Subcutaneous abdominal adipose tissue (tissue), 5 donors: ENCODE data around the gene RPS14.
A peak's percentile ranks its signal among the peaks of the same experiment; 100 is the strongest.
"Not testable (repeated sequence)": the region's sequence is repeated elsewhere in the genome, so short reads cannot be mapped to it uniquely, and the experiment has no call there.

ENCODE experiments used
- H3K27ac ChIP-seq: one replicate; pipeline ENCODE4 v1.7.0; 2013; ENCODE audit warnings: low read depth, mild to moderate bottlenecking, inconsistent platforms, low read length, moderate library complexity
- H3K27me3 ChIP-seq, 5 donors: one replicate each; pipeline ENCODE4 v1.7.0; 2013; ENCODE audit warnings: low read length in 5 of 5, inconsistent platforms in 1 of 5; ENCODE audit not compliant: control insufficient read depth in 5 of 5, insufficient read depth in 4 of 5
- H3K36me3 ChIP-seq, 5 donors: one replicate each; pipeline ENCODE4 v1.7.0; 2013; ENCODE audit warnings: low read length in 5 of 5; ENCODE audit not compliant: control insufficient read depth in 5 of 5, insufficient read depth in 5 of 5
- H3K4me1 ChIP-seq, 5 donors: one replicate each; pipeline ENCODE4 v1.7.0; 2013; ENCODE audit warnings: low read length in 5 of 5, mild to moderate bottlenecking in 3 of 5, moderate library complexity in 1 of 5; ENCODE audit not compliant: control insufficient read depth in 5 of 5, insufficient read depth in 5 of 5
- H3K4me3 ChIP-seq, 5 donors: one replicate each; pipeline ENCODE4 v1.7.0; 2013; ENCODE audit warnings: low read length in 5 of 5, low read depth in 1 of 5
- H3K9ac ChIP-seq, 5 donors: one replicate each; pipeline ENCODE4 v1.7.0; 2013; ENCODE audit warnings: low read length in 5 of 5, mild to moderate bottlenecking in 4 of 5, moderate library complexity in 3 of 5
- H3K9me3 ChIP-seq, 5 donors: one replicate each; pipeline ENCODE4 v1.7.0; 2013; ENCODE audit warnings: low read length in 5 of 5; ENCODE audit not compliant: control insufficient read depth in 5 of 5
- donor health status: healthy.
- donor health status: healthy.
- donor health status: healthy.
- donor health status: healthy.
- donor health status: healthy.

The RPS14 gene

DNA sequence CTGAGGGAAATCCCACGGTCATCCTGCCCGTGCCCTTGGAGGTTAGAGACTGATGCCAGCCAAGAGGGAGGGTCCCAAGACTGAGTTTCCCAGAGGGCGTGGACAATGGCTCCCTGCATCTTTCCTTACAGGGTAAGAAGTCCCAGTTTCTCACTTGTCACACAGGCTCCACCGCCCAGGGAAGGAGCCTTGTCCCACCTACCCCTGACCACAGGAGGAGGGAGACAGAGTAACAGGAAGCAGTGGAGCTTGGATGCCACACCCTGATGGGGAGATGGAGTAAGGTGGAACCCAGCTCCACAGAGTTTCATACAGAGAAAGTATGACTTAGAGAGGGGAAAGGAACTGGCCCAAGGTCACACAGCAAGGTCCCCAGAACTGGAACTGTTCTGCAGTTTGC, 27.5 kb downstream of the RPS14 start:
- H3K36me3 ChIP-seq = no peaks in the 10 kb centered on the region
- no peak overlapping the region for H3K27ac ChIP-seq
- no peaks in the 10 kb centered on the region for H3K4me1 ChIP-seq
- H3K9ac ChIP-seq = no peak overlapping the region
- no peak overlapping the region for H3K4me3 ChIP-seq
- H3K27me3 ChIP-seq = no peaks in the 10 kb centered on the region
- H3K9me3 ChIP-seq = no peaks in the 10 kb centered on the region

- no peak overlapping the region for H3K27ac ChIP-seq
- no peaks in the 10 kb centered on the region for H3K27me3 ChIP-seq
- no peak overlapping the region for H3K9ac ChIP-seq
- H3K4me3 ChIP-seq = no peak overlapping the region
- no peaks in the 10 kb centered on the region for H3K36me3 ChIP-seq
- no peaks in the 10 kb centered on the region for H3K9me3 ChIP-seq
- H3K4me1 ChIP-seq = no peaks in the 10 kb centered on the region
Measured at GRCh38 chr5:150419630-150420270, 29.8 kb downstream of the RPS14 start.

GRCh38 chr5:150413902-150414790, 35.4 kb downstream of the RPS14 start:
- H3K9ac ChIP-seq = peak overlapping the region in 1 of 5 donors; percentile 58
- H3K4me3 ChIP-seq, H3K27me3 ChIP-seq, H3K9me3 ChIP-seq, H3K36me3 ChIP-seq: not testable (repeated sequence)
- peaks cover 0 to 40% (median 21%) of the 10 kb centered on the region in 5 donors for H3K4me1 ChIP-seq
- H3K27ac ChIP-seq = peak overlapping the region; percentile 80

GRCh38 chr5:150413176-150413901, 36.2 kb downstream of the RPS14 start:
- no peaks in the 10 kb centered on the region for H3K27me3 ChIP-seq
- H3K4me3 ChIP-seq = peak overlapping the region in 4 of 5 donors; percentile 26 to 93 (median 82)
- peak overlapping the region in 4 of 5 donors; percentile 16 to 88 (median 43) for H3K9ac ChIP-seq
- H3K9me3 ChIP-seq = no peaks in the 10 kb centered on the region
- H3K27ac ChIP-seq = peak overlapping the region; percentile 80
- H3K4me1 ChIP-seq = peaks cover 0 to 48% (median 27%) of the 10 kb centered on the region in 5 donors
- peaks cover 0 to 4% (median 3%) of the 10 kb centered on the region in 5 donors for H3K36me3 ChIP-seq

DNA sequence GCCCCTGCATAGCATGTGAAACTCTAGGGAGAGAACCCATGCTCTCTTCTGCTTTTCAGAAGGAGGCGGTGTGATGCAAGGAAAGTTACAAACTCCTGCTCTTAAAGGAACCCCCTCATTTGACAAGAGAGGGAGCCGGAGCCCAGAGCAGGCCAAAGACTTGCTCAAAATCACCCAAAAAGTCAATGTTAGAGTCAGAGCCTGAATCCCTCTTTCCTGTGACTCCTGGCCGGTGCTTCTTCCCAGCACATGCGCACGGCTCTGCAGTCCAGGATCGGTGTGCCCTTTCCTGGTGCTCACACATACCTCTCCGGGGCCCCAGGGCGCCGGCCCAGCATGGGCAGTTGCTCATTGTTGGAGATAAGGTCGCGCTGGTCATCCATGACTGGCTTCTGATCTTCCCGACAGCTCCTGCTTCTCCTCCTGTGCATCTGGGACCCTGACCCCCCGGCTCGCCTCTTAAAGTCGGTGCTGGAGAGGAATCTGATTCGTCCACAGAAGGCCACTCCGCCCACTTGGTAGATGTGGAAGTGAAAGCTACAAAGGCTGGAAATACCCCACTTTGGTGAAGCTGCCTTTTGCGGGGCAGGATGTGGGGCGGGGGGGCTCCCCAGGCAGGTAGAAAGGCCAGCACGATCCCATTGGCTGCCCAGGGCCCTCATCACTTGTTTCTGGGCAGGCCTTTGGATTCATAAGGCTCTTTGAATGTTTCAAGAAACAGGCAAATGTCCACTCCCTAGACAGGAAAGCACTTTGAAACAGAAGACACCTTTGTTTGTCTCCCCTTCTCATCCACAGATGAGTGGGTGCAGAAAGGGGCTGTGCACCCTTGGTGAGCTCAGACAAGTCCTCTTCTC, 37.0 kb downstream of the RPS14 start, which contains the start of gene CD74:
Gene CD74, minus strand, starts transcription at position 592 of the 857 bp plus-strand sequence. Its CDS starts 161 bp downstream, at position 431.
- Histone ChIP-seq H3K4me3 (peak within 1 kb of the TSS; percentile 75 to 93 (median 81)), H3K4me1 (peaks cover 0 to 55% (median 27%) of the 10 kb centered on the region in 5 donors), H3K9me3 (no peaks in the 10 kb centered on the region), H3K36me3 (peaks cover 0 to 9% (median 6%) of the 10 kb centered on the region in 5 donors), H3K27ac (peak within 1 kb of the TSS; percentile 80), H3K9ac (peak within 1 kb of the TSS; percentile 16 to 88 (median 80)), H3K27me3 (no peaks in the 10 kb centered on the region)

- peak overlapping the region; percentile 9 to 88 (median 80) for H3K9ac ChIP-seq
- H3K36me3 ChIP-seq = peaks cover 0 to 20% (median 13%) of the 10 kb centered on the region in 5 donors
- peak overlapping the region; percentile 75 to 93 (median 81) for H3K4me3 ChIP-seq
- H3K27me3 ChIP-seq = peaks cover 0 to 4% (median 2%) of the 10 kb centered on the region in 5 donors
- H3K27ac ChIP-seq = peak overlapping the region; percentile 80
- peaks cover 0 to 67% (median 33%) of the 10 kb centered on the region in 5 donors for H3K4me1 ChIP-seq
- H3K9me3 ChIP-seq = no peaks in the 10 kb centered on the region
Measured at GRCh38 chr5:150411245-150411979, 38.1 kb downstream of the RPS14 start.

- Histone ChIP-seq H3K27me3 (peaks cover 0 to 4% (median 2%) of the 10 kb centered on the region in 5 donors), H3K27ac (peak overlapping the region; percentile 80), H3K9ac (peak overlapping the region in 3 of 5 donors; percentile 80 to 88 (median 88)), H3K4me3 (peak overlapping the region; percentile 75 to 93 (median 81)), H3K9me3 (no peaks in the 10 kb centered on the region), H3K4me1 (peaks cover 0 to 68% (median 33%) of the 10 kb centered on the region in 5 donors), H3K36me3 (peaks cover 0 to 26% (median 19%) of the 10 kb centered on the region in 5 donors)
Measured at GRCh38 chr5:150410524-150411244, 38.9 kb downstream of the RPS14 start.
